IMR-90 (cell line): Measurements from ENCODE around the gene HSD17B3.

Experiments
- BHLHE40 ChIP-seq: fragments of 150-350 bp; IDR thresholded peaks from 2 replicates; pipeline ENCODE4 v1.6.1; 2016; ENCODE audit warnings: mild to moderate bottlenecking, low read depth, low read length
- CEBPB ChIP-seq: IDR thresholded peaks from 2 replicates; pipeline ENCODE4 v1.6.1; 2012; ENCODE audit warnings: low read depth, low read length, improper control_type of control experiment
- CHD1 ChIP-seq: IDR thresholded peaks from 2 replicates; pipeline ENCODE4 v1.6.1; 2012; ENCODE audit warnings: low read depth, low read length, improper control_type of control experiment
- CTCF ChIP-seq: conservative IDR thresholded peaks from 2 replicates; pipeline ENCODE4 v1.5.1; 2012; ENCODE audit warnings: mild to moderate bottlenecking, low read depth, low read length, improper control_type of control experiment
- MAFK ChIP-seq: IDR thresholded peaks from 2 replicates; pipeline ENCODE4 v1.6.1; 2012; ENCODE audit warnings: low read depth, low read length, improper control_type of control experiment
- MAZ ChIP-seq: IDR thresholded peaks from 2 replicates; pipeline ENCODE4 v1.6.1; 2012; ENCODE audit warnings: low read depth, mild to moderate bottlenecking, low read length, improper control_type of control experiment, moderate library complexity, borderline replicate concordance
- MXI1 ChIP-seq: IDR thresholded peaks from 2 replicates; pipeline ENCODE4 v1.6.1; 2012; ENCODE audit warnings: low read depth, mild to moderate bottlenecking, low read length, moderate library complexity, borderline replicate concordance
- NFE2L2 ChIP-seq: fragments of 150-350 bp; IDR thresholded peaks from 2 replicates; pipeline ENCODE4 v1.6.1; 2016; ENCODE audit warnings: low read depth, mild to moderate bottlenecking, low read length
- POLR2A ChIP-seq: IDR thresholded peaks from 2 replicates; pipeline ENCODE4 v1.6.1; 2012; ENCODE audit warnings: mild to moderate bottlenecking, low read depth, low read length
- RAD21 ChIP-seq: IDR thresholded peaks from 2 replicates; pipeline ENCODE4 v1.6.1; 2012; ENCODE audit warnings: low read length, improper control_type of control experiment
- RCOR1 ChIP-seq: IDR thresholded peaks from 2 replicates; pipeline ENCODE4 v1.6.1; 2012; ENCODE audit warnings: mild to moderate bottlenecking, low read length, improper control_type of control experiment; ENCODE audit not compliant: insufficient replicate concordance
- SMC3 ChIP-seq: fragments of 150-350 bp; IDR thresholded peaks from 2 replicates; pipeline ENCODE4 v1.6.1; 2016; ENCODE audit warnings: low read depth, mild to moderate bottlenecking, antibody characterized with exemption, low read length, moderate library complexity
- USF2 ChIP-seq: fragments of 150-350 bp; IDR thresholded peaks from 2 replicates; pipeline ENCODE4 v1.6.1; 2017; ENCODE audit warnings: mild to moderate bottlenecking, antibody characterized with exemption, low read length, low read depth
- TF ChIP-seq, protein P1 (sequence below): fragments of 150-350 bp; IDR thresholded peaks from 2 replicates; pipeline ENCODE4 v1.6.1; 2016; ENCODE audit warnings: low read depth, mild to moderate bottlenecking, low read length, moderate library complexity, borderline replicate concordance

GRCh38 chr9:96203867-96204501 is 98.0 kb downstream of the HSD17B3 start:
- no peak for TF ChIP-seq CTCF
- TF ChIP-seq POLR2A: no peak
- TF ChIP-seq CHD1: no peak
- TF ChIP-seq RCOR1: no peak
- no peak for TF ChIP-seq CEBPB
- TF ChIP-seq, protein P1, sequence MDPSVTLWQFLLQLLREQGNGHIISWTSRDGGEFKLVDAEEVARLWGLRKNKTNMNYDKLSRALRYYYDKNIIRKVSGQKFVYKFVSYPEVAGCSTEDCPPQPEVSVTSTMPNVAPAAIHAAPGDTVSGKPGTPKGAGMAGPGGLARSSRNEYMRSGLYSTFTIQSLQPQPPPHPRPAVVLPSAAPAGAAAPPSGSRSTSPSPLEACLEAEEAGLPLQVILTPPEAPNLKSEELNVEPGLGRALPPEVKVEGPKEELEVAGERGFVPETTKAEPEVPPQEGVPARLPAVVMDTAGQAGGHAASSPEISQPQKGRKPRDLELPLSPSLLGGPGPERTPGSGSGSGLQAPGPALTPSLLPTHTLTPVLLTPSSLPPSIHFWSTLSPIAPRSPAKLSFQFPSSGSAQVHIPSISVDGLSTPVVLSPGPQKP: no peak
- TF ChIP-seq BHLHE40: no peak
- TF ChIP-seq USF2: no peak
- no peak for TF ChIP-seq MXI1
- TF ChIP-seq SMC3: no peak
- TF ChIP-seq MAZ: no peak
- TF ChIP-seq NFE2L2: no peak
- no peak for TF ChIP-seq RAD21
- TF ChIP-seq MAFK: no peak
